GM12892 (cell line): ENCODE data around the gene OGFOD3.

Experiments used
- POLR2A ChIP-seq: IDR thresholded peaks from 2 replicates; pipeline ENCODE4 v1.6.1; 2011; ENCODE audit warnings: low read depth, low read length, control low read depth
- TAF1 ChIP-seq: IDR thresholded peaks from 2 replicates; pipeline ENCODE4 v1.6.1; 2011; ENCODE audit warnings: low read depth, mild to moderate bottlenecking, control low read depth, low read length, borderline replicate concordance

GRCh38 chr17:82345151-82345976 is 73.0 kb downstream of the OGFOD3 start:
- no peak for TF ChIP-seq TAF1
- TF ChIP-seq POLR2A, result no peak
